GM23338 (cell line): ENCODE data around the gene GPC5.

Source experiments
- CREB1 ChIP-seq: fragments of 250-450 bp; sonication (Bioruptor Pico); IDR thresholded peaks from 2 replicates; pipeline ENCODE4 v1.5.0; 2020; ENCODE audit warnings: low read depth, mild to moderate bottlenecking, moderate library complexity
- CTCF ChIP-seq, 2 experiments: fragments of 200-600 bp in 1 of 2; sonication (generic) in 1 of 2; conservative IDR thresholded peaks; 2 replicates each; pipeline versions ENCODE4 v1.5.1 to v1.6.1; 2016 to 2017; ENCODE audit warnings: antibody characterized with exemption in 2 of 2, low read depth in 2 of 2, mild to moderate bottlenecking in 2 of 2, moderate library complexity in 1 of 2
- ETS1 ChIP-seq: IDR thresholded peaks from 2 replicates; pipeline ENCODE4 v1.6.1; 2016; ENCODE audit warnings: antibody characterized with exemption
- EZH2 ChIP-seq: fragments of 200-600 bp; sonication (generic); IDR thresholded peaks from one replicate; pipeline ENCODE4 v1.8.0; 2017; ENCODE audit warnings: antibody characterized with exemption, mild to moderate bottlenecking, low read depth; ENCODE audit not compliant: unreplicated experiment
- EZH2phosphoT487 ChIP-seq: fragments of 200-600 bp; sonication (generic); IDR thresholded peaks from one replicate; pipeline ENCODE4 v1.8.1; 2018; ENCODE audit warnings: antibody characterized with exemption; ENCODE audit not compliant: unreplicated experiment
- JUNB ChIP-seq: IDR thresholded peaks from one replicate; pipeline ENCODE4 v1.6.1; 2016; ENCODE audit warnings: antibody characterized with exemption; ENCODE audit not compliant: unreplicated experiment
- POLR2AphosphoS5 ChIP-seq: IDR thresholded peaks from 2 replicates; pipeline ENCODE4 v1.6.1; 2016; ENCODE audit warnings: antibody characterized with exemption, low read depth
- REST ChIP-seq: IDR thresholded peaks from one replicate; pipeline ENCODE4 v1.6.1; 2018; ENCODE audit warnings: antibody characterized with exemption; ENCODE audit not compliant: unreplicated experiment
- STAT1 ChIP-seq: IDR thresholded peaks from one replicate; pipeline ENCODE4 v1.6.1; 2016; ENCODE audit warnings: antibody characterized with exemption; ENCODE audit not compliant: unreplicated experiment
- ZNF114 ChIP-seq: fragments of 250-450 bp; sonication (Bioruptor Pico); IDR thresholded peaks from 2 replicates; pipeline ENCODE4 v1.5.0; 2020; ENCODE audit warnings: mild to moderate bottlenecking, moderate library complexity
- ZNF331 ChIP-seq: fragments of 250-450 bp; sonication (Bioruptor Pico); IDR thresholded peaks from 2 replicates; pipeline ENCODE4 v1.5.0; 2020; ENCODE audit warnings: low read depth, mild to moderate bottlenecking, moderate library complexity
- ZNF462 ChIP-seq: fragments of 250-450 bp; sonication (Bioruptor Pico); IDR thresholded peaks from 2 replicates; pipeline ENCODE4 v1.5.0; 2020; ENCODE audit warnings: mild to moderate bottlenecking, moderate library complexity

GRCh38 chr13:92547266-92547665 lies 1148.8 kb downstream of the GPC5 start:
- TF ChIP-seq CTCF (conservative IDR thresholded peaks at IDR 0.05; ENCODE audit: low read depth in 2 of 2) (no peak), EZH2phosphoT487 (no peak), POLR2AphosphoS5 (no peak), ETS1 (no peak), EZH2 (no peak), REST (no peak), CREB1 (no peak), ZNF114 (CRISPR knock-in tag) (no peak), STAT1 (no peak), ZNF331 (CRISPR knock-in tag) (no peak), ZNF462 (CRISPR knock-in tag) (no peak), JUNB (no peak)
